ENCODE results near the gene CHD9NB.

CHD9NB gene

DNA sequence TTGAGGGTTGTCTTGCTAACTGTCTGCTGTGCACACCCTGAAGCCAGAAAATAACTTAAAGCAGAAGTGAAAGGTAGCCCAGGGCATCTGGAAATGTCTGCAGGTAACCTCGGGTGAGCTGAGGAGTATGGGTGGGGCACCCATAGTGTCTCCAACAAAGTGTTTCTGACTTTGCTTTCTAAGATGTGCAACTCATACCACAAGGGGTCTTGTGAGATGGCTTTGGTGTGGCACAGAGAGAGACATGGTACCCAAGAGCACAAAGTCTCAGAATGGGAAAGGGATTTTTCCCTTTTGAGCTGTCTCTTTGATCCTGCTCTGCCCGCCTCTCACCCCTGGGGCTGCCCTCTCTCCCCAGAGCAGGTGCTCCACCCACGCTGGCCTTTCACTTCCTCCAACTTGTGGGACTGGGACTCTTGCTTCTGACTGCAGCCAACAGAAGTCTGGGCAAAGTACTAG is 9.0 kb upstream of the CHD9NB start:
- TF ChIP-seq, protein P1, sequence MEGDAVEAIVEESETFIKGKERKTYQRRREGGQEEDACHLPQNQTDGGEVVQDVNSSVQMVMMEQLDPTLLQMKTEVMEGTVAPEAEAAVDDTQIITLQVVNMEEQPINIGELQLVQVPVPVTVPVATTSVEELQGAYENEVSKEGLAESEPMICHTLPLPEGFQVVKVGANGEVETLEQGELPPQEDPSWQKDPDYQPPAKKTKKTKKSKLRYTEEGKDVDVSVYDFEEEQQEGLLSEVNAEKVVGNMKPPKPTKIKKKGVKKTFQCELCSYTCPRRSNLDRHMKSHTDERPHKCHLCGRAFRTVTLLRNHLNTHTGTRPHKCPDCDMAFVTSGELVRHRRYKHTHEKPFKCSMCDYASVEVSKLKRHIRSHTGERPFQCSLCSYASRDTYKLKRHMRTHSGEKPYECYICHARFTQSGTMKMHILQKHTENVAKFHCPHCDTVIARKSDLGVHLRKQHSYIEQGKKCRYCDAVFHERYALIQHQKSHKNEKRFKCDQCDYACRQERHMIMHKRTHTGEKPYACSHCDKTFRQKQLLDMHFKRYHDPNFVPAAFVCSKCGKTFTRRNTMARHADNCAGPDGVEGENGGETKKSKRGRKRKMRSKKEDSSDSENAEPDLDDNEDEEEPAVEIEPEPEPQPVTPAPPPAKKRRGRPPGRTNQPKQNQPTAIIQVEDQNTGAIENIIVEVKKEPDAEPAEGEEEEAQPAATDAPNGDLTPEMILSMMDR (IDR thresholded peaks at IDR 0.05; ENCODE audit: low read depth, low read length): no peak
- H3K27me3 ChIP-seq: no peaks in the 10 kb centered on the region
- H3K36me3 ChIP-seq: no peaks in the 10 kb centered on the region
- H3K4me1 ChIP-seq: peaks cover 4% of the 10 kb centered on the region
- no peak overlapping the region for H3K4me3 ChIP-seq (ENCODE audit: low read depth, low read length)
- DNase-seq: no peak
- no peaks in the 10 kb centered on the region for H3K9me3 ChIP-seq

DNA sequence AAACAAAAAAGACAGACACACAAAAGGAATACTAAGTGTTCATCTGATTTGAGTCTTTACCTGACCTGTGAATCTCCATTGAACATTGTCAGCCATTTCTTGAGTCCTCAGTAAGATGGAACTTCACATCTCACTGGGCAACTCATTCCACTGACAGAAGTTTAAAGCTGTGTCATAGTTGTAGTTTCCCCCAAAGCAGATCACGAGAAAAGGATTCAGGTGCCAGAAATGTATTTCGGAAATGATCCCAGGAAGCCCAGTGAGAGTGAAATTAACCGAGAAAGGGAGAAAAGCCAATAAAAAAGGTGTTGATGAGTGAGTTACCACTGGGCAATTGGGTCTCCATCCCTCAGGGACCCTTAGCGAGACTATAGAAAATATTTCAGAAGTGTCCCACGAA is 8.6 kb upstream of the CHD9NB start:
- no peaks in the 10 kb centered on the region for H3K27me3 ChIP-seq
- H3K4me1 ChIP-seq: peaks cover 4% of the 10 kb centered on the region
- TF ChIP-seq, protein P1 (IDR thresholded peaks at IDR 0.05; ENCODE audit: low read depth, low read length): no peak
- H3K9me3 ChIP-seq: no peaks in the 10 kb centered on the region
- no peaks in the 10 kb centered on the region for H3K36me3 ChIP-seq
- no peak overlapping the region for H3K4me3 ChIP-seq (ENCODE audit: low read depth, low read length)
- DNase-seq: no peak

DNA sequence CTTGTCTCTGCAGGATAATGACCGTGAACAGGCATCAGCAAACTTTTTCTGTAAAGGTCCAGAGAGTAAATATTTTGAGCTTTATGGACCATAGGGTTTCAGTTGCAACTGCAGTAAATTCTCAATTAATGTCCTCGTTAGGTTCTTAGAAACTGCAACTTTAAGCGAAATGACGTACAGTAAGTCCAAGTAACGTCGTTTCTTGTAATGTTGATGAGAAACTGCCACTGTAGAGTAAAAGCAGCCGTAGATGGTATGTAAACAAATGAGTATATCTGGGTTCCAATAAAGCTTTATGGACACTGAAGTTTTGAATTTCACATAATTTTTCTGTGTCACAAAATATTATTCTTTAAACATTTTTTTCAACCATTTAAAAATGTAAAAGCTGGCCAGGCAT is 7.0 kb upstream of the CHD9NB start:
- TF ChIP-seq, protein P1 (IDR thresholded peaks at IDR 0.05; ENCODE audit: low read depth, low read length): no peak
- Histone ChIP-seq H3K27me3 (no peaks in the 10 kb centered on the region), H3K4me3 (ENCODE audit: low read depth, low read length) (no peak overlapping the region), H3K4me1 (no peaks in the 10 kb centered on the region; the same call in 1 of the 2 replicates), H3K9me3 (no peaks in the 10 kb centered on the region), H3K36me3 (no peaks in the 10 kb centered on the region)
- DNase-seq: no peak

DNA sequence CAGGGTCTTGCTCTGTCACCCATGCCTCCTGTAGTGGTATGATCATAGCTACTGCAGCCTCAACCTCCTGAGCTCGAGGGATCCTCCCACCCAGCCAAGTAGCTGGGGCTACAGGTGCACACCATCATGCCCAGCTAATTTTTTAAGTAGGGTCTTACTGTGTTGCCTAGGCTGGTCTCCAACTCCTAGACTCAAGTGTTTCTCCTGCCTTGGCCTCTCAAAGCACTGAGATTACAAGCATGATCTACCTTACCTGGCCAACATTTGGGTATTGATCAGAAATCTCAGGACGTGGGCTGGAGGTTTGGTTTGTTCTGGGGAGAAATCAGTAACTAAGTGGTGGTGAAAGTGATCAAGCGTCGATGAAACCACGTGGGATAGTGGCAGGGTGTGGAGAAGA is 6.2 kb upstream of the CHD9NB start:
- DNase-seq: no peak
- Histone ChIP-seq H3K9me3 (no peaks in the 10 kb centered on the region), H3K36me3 (no peaks in the 10 kb centered on the region), H3K4me3 (ENCODE audit: low read depth, low read length) (no peak overlapping the region), H3K27me3 (no peaks in the 10 kb centered on the region), H3K4me1 (no peaks in the 10 kb centered on the region; the same call in 1 of the 2 replicates)
- TF ChIP-seq, protein P1 (IDR thresholded peaks at IDR 0.05; ENCODE audit: low read depth, low read length): no peak

DNA sequence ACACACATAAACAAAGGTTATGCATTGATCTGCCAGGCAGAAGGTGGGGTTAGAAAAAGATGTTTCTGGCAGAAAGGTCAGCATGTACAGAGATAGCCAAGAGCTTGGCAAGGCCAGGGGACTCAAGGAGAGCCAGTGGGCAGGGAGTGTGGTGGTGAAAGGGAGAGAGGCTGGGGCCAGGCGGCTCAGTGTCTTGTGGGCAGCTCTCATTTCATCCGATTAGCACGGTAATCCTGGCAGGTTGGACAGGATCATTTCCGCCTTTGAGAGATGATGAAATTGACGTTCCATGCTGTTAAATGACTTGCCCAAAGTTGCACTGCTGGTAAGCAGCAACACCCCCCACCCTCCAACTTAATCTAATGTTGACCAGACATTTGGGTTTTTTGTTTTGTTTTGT is 5.7 kb upstream of the CHD9NB start:
- no peak overlapping the region for H3K4me3 ChIP-seq (ENCODE audit: low read depth, low read length)
- TF ChIP-seq, protein P1 (IDR thresholded peaks at IDR 0.05; ENCODE audit: low read depth, low read length): no peak
- H3K9me3 ChIP-seq: no peaks in the 10 kb centered on the region
- H3K36me3 ChIP-seq: no peaks in the 10 kb centered on the region
- H3K27me3 ChIP-seq: no peaks in the 10 kb centered on the region
- no peak for DNase-seq
- H3K4me1 ChIP-seq: no peaks in the 10 kb centered on the region; the same call in 1 of the 2 replicates

DNA sequence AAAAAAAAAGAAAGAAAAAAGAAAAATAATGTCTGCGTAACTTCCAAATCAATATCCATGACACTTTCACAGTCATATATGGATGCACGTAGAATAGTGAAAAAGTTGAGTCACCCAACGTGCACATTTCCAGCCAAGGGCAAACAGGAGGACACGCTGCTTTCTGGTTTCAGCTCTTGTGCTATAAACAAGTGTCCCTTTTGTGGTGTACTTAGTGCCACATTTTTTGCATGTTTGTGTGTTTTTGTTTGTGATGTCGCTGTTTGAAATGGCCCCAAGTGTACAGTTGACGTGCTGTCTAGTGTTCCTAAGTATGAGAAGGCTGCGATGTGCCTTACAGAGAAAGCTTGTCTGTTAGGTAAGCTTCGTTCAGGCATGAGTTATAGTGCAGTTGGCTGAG is 5.0 kb upstream of the CHD9NB start:
- DNase-seq: no peak
- no peaks in the 10 kb centered on the region for H3K36me3 ChIP-seq
- H3K4me1 ChIP-seq: no peaks in the 10 kb centered on the region; the same call in 1 of the 2 replicates
- TF ChIP-seq, protein P1 (IDR thresholded peaks at IDR 0.05; ENCODE audit: low read depth, low read length): no peak
- H3K4me3 ChIP-seq (ENCODE audit: low read depth, low read length): no peak overlapping the region
- H3K27me3 ChIP-seq: no peaks in the 10 kb centered on the region
- no peaks in the 10 kb centered on the region for H3K9me3 ChIP-seq

Data from BE2C (cell line).